ENCODE measurements around the gene MRM3.

MRM3 gene

GRCh38 chr17:835263-835662 is 53.1 kb downstream of the MRM3 start:
- no peak for TF ChIP-seq REST (IDR thresholded peaks at IDR 0.05; ENCODE audit: insufficient read depth in 1 of 2, low read depth in 2 of 2, low read length in 2 of 2)
- TF ChIP-seq TAF1 (IDR thresholded peaks at IDR 0.05; ENCODE audit: borderline replicate concordance, insufficient read depth, low read length) = no peak
- TF ChIP-seq FOXP2 (optimal IDR thresholded peaks at IDR 0.05; ENCODE audit: borderline replicate concordance, extremely low read depth, extremely low read length, insufficient read depth) = no peak
- no peak for TF ChIP-seq SIN3A (IDR thresholded peaks at IDR 0.05; ENCODE audit: borderline replicate concordance, insufficient read depth, low read length)
- no peak for TF ChIP-seq POLR2AphosphoS5 (IDR thresholded peaks at IDR 0.05; ENCODE audit: low read depth, low read length)

- TF ChIP-seq TAF1 (IDR thresholded peaks at IDR 0.05; ENCODE audit: borderline replicate concordance, insufficient read depth, low read length) = no peak
- TF ChIP-seq POLR2AphosphoS5 (IDR thresholded peaks at IDR 0.05; ENCODE audit: low read depth, low read length) = no peak
- TF ChIP-seq SIN3A (IDR thresholded peaks at IDR 0.05; ENCODE audit: borderline replicate concordance, insufficient read depth, low read length) = no peak
- TF ChIP-seq FOXP2 (optimal IDR thresholded peaks at IDR 0.05; ENCODE audit: borderline replicate concordance, extremely low read depth, extremely low read length, insufficient read depth) = no peak
- no peak for TF ChIP-seq REST (IDR thresholded peaks at IDR 0.05; ENCODE audit: insufficient read depth in 1 of 2, low read depth in 2 of 2, low read length in 2 of 2)
Measured at GRCh38 chr17:836151-836550, 54.0 kb downstream of the MRM3 start.

GRCh38 chr17:838486-838885 is 56.3 kb downstream of the MRM3 start:
- TF ChIP-seq FOXP2 (optimal IDR thresholded peaks at IDR 0.05; ENCODE audit: borderline replicate concordance, extremely low read depth, extremely low read length, insufficient read depth) (no peak), REST (IDR thresholded peaks at IDR 0.05; ENCODE audit: insufficient read depth in 1 of 2, low read depth in 2 of 2, low read length in 2 of 2) (no peak), SIN3A (IDR thresholded peaks at IDR 0.05; ENCODE audit: borderline replicate concordance, insufficient read depth, low read length) (no peak), TAF1 (IDR thresholded peaks at IDR 0.05; ENCODE audit: borderline replicate concordance, insufficient read depth, low read length) (no peak)

GRCh38 chr17:841313-841712 is 59.2 kb downstream of the MRM3 start:
- no peak for TF ChIP-seq SIN3A (IDR thresholded peaks at IDR 0.05; ENCODE audit: borderline replicate concordance, insufficient read depth, low read length)
- no peak for TF ChIP-seq POLR2AphosphoS5 (IDR thresholded peaks at IDR 0.05; ENCODE audit: low read depth, low read length)
- TF ChIP-seq REST (IDR thresholded peaks at IDR 0.05; ENCODE audit: insufficient read depth in 1 of 2, low read depth in 2 of 2, low read length in 2 of 2) = no peak
- TF ChIP-seq TAF1 (IDR thresholded peaks at IDR 0.05; ENCODE audit: borderline replicate concordance, insufficient read depth, low read length) = no peak
- TF ChIP-seq FOXP2 (optimal IDR thresholded peaks at IDR 0.05; ENCODE audit: borderline replicate concordance, extremely low read depth, extremely low read length, insufficient read depth) = no peak
